H7 (cell line): ENCODE measurements around the gene CEL. TPM values are rescaled to one million over a fixed set of nuclear protein-coding genes. Genes with fewer than 3 reads are reported as not detected.
"Not testable (repeated sequence)": the region's sequence is repeated elsewhere in the genome, so short reads cannot be mapped to it uniquely, and the experiment has no call there.

Experiments
- DNase-seq: peaks from one replicate; pipeline ENCODE4 v3.0.0; 2012
- H3K27me3 ChIP-seq: 2 replicates; pipeline ENCODE4 v1.6.0; 2011; ENCODE audit warnings: mild to moderate bottlenecking, low read length; ENCODE audit not compliant: control insufficient read depth, insufficient read depth
- H3K36me3 ChIP-seq: replicated peaks from 2 replicates; pipeline ENCODE4 v1.5.1; 2011; ENCODE audit warnings: low read length; ENCODE audit not compliant: control insufficient read depth, insufficient read depth
- H3K4me3 ChIP-seq: 2 replicates; pipeline ENCODE4 v1.5.1; 2011; ENCODE audit warnings: low read depth, mild to moderate bottlenecking, control low read depth, low read length, moderate library complexity; ENCODE audit not compliant: insufficient read depth
- total RNA-seq: library from RNA; depleted of rRNA; stranded (reverse); fragments of >200 nt; shearing (Covaris generic); gene quantifications from 2 replicates; pipeline ENCODE4 v1.2.3, GENCODE V29; 2014

CEL gene
- total RNA-seq, 1 experiment from 2014 or later = 0.87 TPM

GRCh38 chr9:133054194-133054890, 7.4 kb upstream of the CEL start:
- Histone ChIP-seq H3K36me3 (peaks cover 36% of the 10 kb centered on the region), H3K4me3 (no peak overlapping the region), H3K27me3 (no peaks in the 10 kb centered on the region)
- DNase-seq = peak; percentile 50

- peaks cover 34% of the 10 kb centered on the region for H3K36me3 ChIP-seq
- peak; percentile 49 for DNase-seq
- no peak overlapping the region for H3K4me3 ChIP-seq
- H3K27me3 ChIP-seq = no peaks in the 10 kb centered on the region
Measured at GRCh38 chr9:133054966-133055365, 6.8 kb upstream of the CEL start.

- Histone ChIP-seq H3K36me3 (peaks cover 29% of the 10 kb centered on the region), H3K4me3 (no peak overlapping the region), H3K27me3 (no peaks in the 10 kb centered on the region)
Measured at GRCh38 chr9:133055788-133056420, 5.9 kb upstream of the CEL start.

GRCh38 chr9:133056533-133056932, 5.2 kb upstream of the CEL start:
- Histone ChIP-seq H3K4me3 (no peak overlapping the region), H3K36me3 (peaks cover 27% of the 10 kb centered on the region), H3K27me3 (no peaks in the 10 kb centered on the region)
- no peak for DNase-seq

More at GRCh38 chr9:133055788-133056420, 5.9 kb upstream of the CEL start:
- DNase-seq = no peak

GRCh38 chr9:133057006-133057405, 4.8 kb upstream of the CEL start:
- H3K36me3 ChIP-seq = peaks cover 22% of the 10 kb centered on the region

GRCh38 chr9:133057553-133057952, 4.2 kb upstream of the CEL start:
- Histone ChIP-seq H3K4me3 (no peak overlapping the region), H3K27me3 (no peaks in the 10 kb centered on the region), H3K36me3 (peaks cover 22% of the 10 kb centered on the region)
- no peak for DNase-seq

More at GRCh38 chr9:133057006-133057405, 4.8 kb upstream of the CEL start:
- DNase-seq = peak; percentile 33
- Histone ChIP-seq H3K27me3 (no peaks in the 10 kb centered on the region), H3K4me3 (no peak overlapping the region)

- no peak overlapping the region for H3K4me3 ChIP-seq
- DNase-seq = peak; percentile 45
- H3K36me3 ChIP-seq = peaks cover 22% of the 10 kb centered on the region
- H3K27me3 ChIP-seq = no peaks in the 10 kb centered on the region
Measured at GRCh38 chr9:133058071-133058470, 3.7 kb upstream of the CEL start.

- H3K4me3 ChIP-seq = no peak overlapping the region
- peaks cover 18% of the 10 kb centered on the region for H3K36me3 ChIP-seq
- no peaks in the 10 kb centered on the region for H3K27me3 ChIP-seq
- peak; percentile 55 for DNase-seq
Measured at GRCh38 chr9:133058550-133059320, 3.0 kb upstream of the CEL start.

- peak; percentile 64 for DNase-seq
- Histone ChIP-seq H3K4me3 (no peak overlapping the region), H3K27me3 (no peaks in the 10 kb centered on the region), H3K36me3 (peaks cover 17% of the 10 kb centered on the region)
Measured at GRCh38 chr9:133059623-133060022, 2.2 kb upstream of the CEL start.

- peaks cover 13% of the 10 kb centered on the region for H3K36me3 ChIP-seq
- peak; percentile 59 for DNase-seq
- H3K4me3 ChIP-seq = no peak overlapping the region
- no peaks in the 10 kb centered on the region for H3K27me3 ChIP-seq
Measured at GRCh38 chr9:133060417-133060841, 1.4 kb upstream of the CEL start.

- H3K36me3 ChIP-seq, H3K27me3 ChIP-seq, H3K4me3 ChIP-seq: not testable (repeated sequence)
- peak; percentile 70 for DNase-seq
Measured at GRCh38 chr9:133061019-133061763, 590 bp upstream of the CEL start.

- H3K36me3 ChIP-seq, DNase-seq, H3K4me3 ChIP-seq, H3K27me3 ChIP-seq: not testable (repeated sequence)
Measured at GRCh38 chr9:133062569-133062968, 788 bp downstream of the CEL start.

GRCh38 chr9:133063159-133063499, 1.3 kb downstream of the CEL start:
- no peak overlapping the region for H3K4me3 ChIP-seq
- H3K27me3 ChIP-seq = no peaks in the 10 kb centered on the region
- DNase-seq = no peak
- no peaks in the 10 kb centered on the region; the same call in 1 of the 2 replicates for H3K36me3 ChIP-seq

GRCh38 chr9:133063500-133064231, 1.9 kb downstream of the CEL start:
- H3K27me3 ChIP-seq = no peaks in the 10 kb centered on the region
- DNase-seq = peak; percentile 48
- no peak overlapping the region for H3K4me3 ChIP-seq
- H3K36me3 ChIP-seq = no peaks in the 10 kb centered on the region; the same call in 1 of the 2 replicates
